Liver (tissue), 9 donors: ENCODE data around the gene ITGA7. TPM values are rescaled to one million over a fixed set of nuclear protein-coding genes. Genes with fewer than 3 reads are reported as not detected.

Source experiments
- DNase-seq: peaks from one replicate; pipeline ENCODE4 v3.0.0-alpha.2; 2017; ENCODE audit warnings: low spot score
- H3K27ac ChIP-seq, 2 donors: one replicate each; pipeline ENCODE4 v1.7.0; 2013; ENCODE audit warnings: inconsistent platforms in 2 of 2, low read length in 2 of 2, control low read depth in 1 of 2, low read depth in 1 of 2, mild to moderate bottlenecking in 1 of 2
- H3K27me3 ChIP-seq, 4 donors: one replicate each; pipeline versions ENCODE4 v1.6.1 to v1.7.0; 2013; ENCODE audit warnings: low read length in 3 of 4, inconsistent platforms in 1 of 4, mild to moderate bottlenecking in 1 of 4, moderate library complexity in 1 of 4; ENCODE audit not compliant: control insufficient read depth in 4 of 4, insufficient read depth in 4 of 4
- H3K36me3 ChIP-seq, 4 donors: one replicate each; pipeline versions ENCODE4 v1.6.1 to v1.7.0; 2013; ENCODE audit warnings: low read length in 3 of 4, mild to moderate bottlenecking in 3 of 4, low read depth in 1 of 4, moderate library complexity in 1 of 4; ENCODE audit not compliant: control insufficient read depth in 4 of 4, insufficient read depth in 3 of 4
- H3K4me1 ChIP-seq, 4 donors: one replicate each; pipeline versions ENCODE4 v1.6.1 to v1.7.0; 2013; ENCODE audit warnings: low read length in 3 of 4, mild to moderate bottlenecking in 3 of 4, moderate library complexity in 1 of 4; ENCODE audit not compliant: control insufficient read depth in 4 of 4, insufficient read depth in 4 of 4
- H3K4me3 ChIP-seq, 3 donors: one replicate each; pipeline versions ENCODE4 v1.6.1 to v1.7.0; 2013; ENCODE audit warnings: low read length in 3 of 3, control low read depth in 1 of 3, low read depth in 1 of 3, mild to moderate bottlenecking in 1 of 3
- H3K9ac ChIP-seq, 2 donors: one replicate each; pipeline ENCODE4 v1.7.0; 2013; ENCODE audit warnings: low read length in 2 of 2, mild to moderate bottlenecking in 2 of 2, moderate library complexity in 2 of 2, control low read depth in 1 of 2, low read depth in 1 of 2
- H3K9me3 ChIP-seq, 4 donors: one replicate each; pipeline versions ENCODE4 v1.6.1 to v1.7.0; 2013; ENCODE audit warnings: low read length in 3 of 4; ENCODE audit not compliant: control insufficient read depth in 4 of 4
- CTCF ChIP-seq: fragments of 150-350 bp; IDR thresholded peaks from 2 replicates; pipeline ENCODE4 v1.5.1; 2017; ENCODE audit warnings: improper control_type of control experiment, low read depth, low read length; ENCODE audit not compliant: missing input control
- EGR1 ChIP-seq, 2 donors: IDR thresholded peaks; 2 replicates each; pipeline ENCODE4 v1.6.1; 2016 to 2018; ENCODE audit warnings: antibody characterized with exemption in 2 of 2, low read depth in 2 of 2
- FOXA1 ChIP-seq: IDR thresholded peaks from 2 replicates; pipeline ENCODE4 v1.6.1; 2016; ENCODE audit warnings: antibody characterized with exemption
- FOXA2 ChIP-seq: IDR thresholded peaks from 2 replicates; pipeline ENCODE4 v1.6.1; 2016; ENCODE audit warnings: antibody characterized with exemption
- GABPA ChIP-seq, 2 donors: IDR thresholded peaks in 1 of 2; conservative IDR thresholded peaks in 1 of 2; 2 replicates each; pipeline ENCODE4 v1.6.1; 2016; ENCODE audit warnings: antibody characterized with exemption in 2 of 2, mild to moderate bottlenecking in 1 of 2, moderate library complexity in 1 of 2
- HNF4A ChIP-seq, 2 donors: conservative IDR thresholded peaks; 2 replicates each; pipeline ENCODE4 v1.6.1; 2016; ENCODE audit warnings: antibody characterized with exemption in 2 of 2, mild to moderate bottlenecking in 2 of 2
- HNF4G ChIP-seq: IDR thresholded peaks from 2 replicates; pipeline ENCODE4 v1.6.1; 2016; ENCODE audit warnings: antibody characterized with exemption
- JUND ChIP-seq, 2 donors: IDR thresholded peaks; 2 replicates each; pipeline ENCODE4 v1.6.1; 2016; ENCODE audit warnings: antibody characterized with exemption in 2 of 2
- NR2F2 ChIP-seq: IDR thresholded peaks from 2 replicates; pipeline ENCODE4 v1.6.1; 2016; ENCODE audit warnings: antibody characterized with exemption
- RAD21 ChIP-seq, 2 donors: IDR thresholded peaks; 2 replicates each; pipeline ENCODE4 v1.6.1; 2016; ENCODE audit warnings: antibody characterized with exemption in 2 of 2, mild to moderate bottlenecking in 2 of 2
- RXRA ChIP-seq, 2 donors: IDR thresholded peaks; 2 replicates each; pipeline ENCODE4 v1.6.1; 2017 to 2018; ENCODE audit warnings: antibody characterized with exemption in 2 of 2, mild to moderate bottlenecking in 1 of 2
- SP1 ChIP-seq: IDR thresholded peaks from 2 replicates; pipeline ENCODE4 v1.6.1; 2018; ENCODE audit warnings: antibody characterized with exemption, mild to moderate bottlenecking
- TAF1 ChIP-seq: conservative IDR thresholded peaks from 2 replicates; pipeline ENCODE4 v1.6.1; 2016; ENCODE audit warnings: antibody characterized with exemption, mild to moderate bottlenecking
- YY1 ChIP-seq: IDR thresholded peaks from 2 replicates; pipeline ENCODE4 v1.6.1; 2016; ENCODE audit warnings: antibody characterized with exemption, mild to moderate bottlenecking
- WGBS: extraction: QIAGEN DNeasy Blood & Tissue Kit; methylation state at CpG from one replicate; pipeline ENCODE4 v1.1.7; 2013; 5-methylcytosine and 5-hydroxymethylcytosine counted together
- polyA plus RNA-seq, 2 donors: library from polyadenylated mRNA; stranded (reverse) in 1 of 2; unstranded in 1 of 2; fragments of 200-250 nt in 1 of 2; fragments of >200 nt in 1 of 2; fragmentation: Nextera tagmentation in 1 of 2; extraction: Ambion mirVana in 1 of 2; gene quantifications; one replicate each; pipeline versions ENCODE4 v1.2.1 to v1.2.3, GENCODE V29; 2013 to 2015
- total RNA-seq, 2 donors: library from RNA; depleted of rRNA; stranded (reverse); fragments of >200 nt; gene quantifications; one replicate each; pipeline ENCODE4 v1.2.3, GENCODE V29; 2014
- TF ChIP-seq, protein P1 (sequence below): IDR thresholded peaks from 2 replicates; pipeline ENCODE4 v1.6.1; 2016; ENCODE audit warnings: antibody characterized with exemption, mild to moderate bottlenecking
- TF ChIP-seq, protein P2 (sequence below): IDR thresholded peaks from 2 replicates; pipeline ENCODE4 v1.6.1; 2016; ENCODE audit warnings: antibody characterized with exemption
- TF ChIP-seq, protein P3 (sequence below): IDR thresholded peaks from 2 replicates; pipeline ENCODE4 v1.6.1; 2016; ENCODE audit warnings: antibody characterized with exemption
- TF ChIP-seq, protein P4 (sequence below): IDR thresholded peaks from 2 replicates; pipeline ENCODE4 v1.6.1; 2016; ENCODE audit warnings: antibody characterized with exemption
- donor health status: healthy.
- donor health status: healthy.
- donor health status: healthy.
- donor health status: healthy.
- donor health status: healthy.

The ITGA7 gene
- total and polyA plus RNA-seq, 4 donors = 0.98 to 4.9 (median 3.3) TPM

DNA sequence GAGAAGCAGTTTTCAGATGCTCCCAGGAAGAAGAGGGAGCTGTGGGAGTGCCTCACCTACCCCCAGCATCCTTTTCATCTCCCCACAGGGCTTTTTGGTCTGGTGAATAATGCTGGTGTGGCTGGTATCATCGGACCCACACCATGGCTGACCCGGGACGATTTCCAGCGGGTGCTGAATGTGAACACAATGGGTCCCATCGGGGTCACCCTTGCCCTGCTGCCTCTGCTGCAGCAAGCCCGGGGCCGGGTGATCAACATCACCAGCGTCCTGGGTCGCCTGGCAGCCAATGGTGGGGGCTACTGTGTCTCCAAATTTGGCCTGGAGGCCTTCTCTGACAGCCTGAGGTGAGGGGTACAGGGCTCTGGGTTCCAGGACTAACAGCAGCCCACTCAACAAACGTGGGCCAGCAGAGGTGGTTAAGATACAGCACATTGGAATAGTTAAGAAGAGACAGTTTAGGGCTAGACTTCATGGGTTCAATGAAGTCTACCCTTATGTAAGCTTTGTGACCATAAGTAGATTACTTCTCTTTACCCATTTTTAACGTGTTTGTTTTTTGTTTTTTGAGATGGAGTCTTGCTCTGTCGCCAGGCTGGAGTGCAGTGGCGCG is 14.0 kb upstream of the ITGA7 start (continued):
- TF ChIP-seq, protein P1, sequence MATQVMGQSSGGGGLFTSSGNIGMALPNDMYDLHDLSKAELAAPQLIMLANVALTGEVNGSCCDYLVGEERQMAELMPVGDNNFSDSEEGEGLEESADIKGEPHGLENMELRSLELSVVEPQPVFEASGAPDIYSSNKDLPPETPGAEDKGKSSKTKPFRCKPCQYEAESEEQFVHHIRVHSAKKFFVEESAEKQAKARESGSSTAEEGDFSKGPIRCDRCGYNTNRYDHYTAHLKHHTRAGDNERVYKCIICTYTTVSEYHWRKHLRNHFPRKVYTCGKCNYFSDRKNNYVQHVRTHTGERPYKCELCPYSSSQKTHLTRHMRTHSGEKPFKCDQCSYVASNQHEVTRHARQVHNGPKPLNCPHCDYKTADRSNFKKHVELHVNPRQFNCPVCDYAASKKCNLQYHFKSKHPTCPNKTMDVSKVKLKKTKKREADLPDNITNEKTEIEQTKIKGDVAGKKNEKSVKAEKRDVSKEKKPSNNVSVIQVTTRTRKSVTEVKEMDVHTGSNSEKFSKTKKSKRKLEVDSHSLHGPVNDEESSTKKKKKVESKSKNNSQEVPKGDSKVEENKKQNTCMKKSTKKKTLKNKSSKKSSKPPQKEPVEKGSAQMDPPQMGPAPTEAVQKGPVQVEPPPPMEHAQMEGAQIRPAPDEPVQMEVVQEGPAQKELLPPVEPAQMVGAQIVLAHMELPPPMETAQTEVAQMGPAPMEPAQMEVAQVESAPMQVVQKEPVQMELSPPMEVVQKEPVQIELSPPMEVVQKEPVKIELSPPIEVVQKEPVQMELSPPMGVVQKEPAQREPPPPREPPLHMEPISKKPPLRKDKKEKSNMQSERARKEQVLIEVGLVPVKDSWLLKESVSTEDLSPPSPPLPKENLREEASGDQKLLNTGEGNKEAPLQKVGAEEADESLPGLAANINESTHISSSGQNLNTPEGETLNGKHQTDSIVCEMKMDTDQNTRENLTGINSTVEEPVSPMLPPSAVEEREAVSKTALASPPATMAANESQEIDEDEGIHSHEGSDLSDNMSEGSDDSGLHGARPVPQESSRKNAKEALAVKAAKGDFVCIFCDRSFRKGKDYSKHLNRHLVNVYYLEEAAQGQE = no peak
- no peak for TF ChIP-seq SP1
- no peak for TF ChIP-seq HNF4G

GRCh38 chr12:55720894-55721444 is 13.3 kb upstream of the ITGA7 start:
- H3K9ac ChIP-seq = no peak overlapping the region
- peak overlapping the region; percentile 77 to 85 for H3K27ac ChIP-seq
- peaks cover 0 to 16% (median 8%) of the 10 kb centered on the region in 4 donors for H3K36me3 ChIP-seq
- no peaks in the 10 kb centered on the region for H3K27me3 ChIP-seq
- DNase-seq = no peak
- no peaks in the 10 kb centered on the region for H3K9me3 ChIP-seq
- TF ChIP-seq, protein P1 = no peak
- no peak for TF ChIP-seq NR2F2
- TF ChIP-seq RXRA (IDR thresholded peaks at IDR 0.05) = peak; percentile 66 to 83
- no peak for TF ChIP-seq GABPA (IDR thresholded peaks at IDR 0.05 in 1 of 2, conservative IDR thresholded peaks at IDR 0.05 in 1 of 2)
- peak; percentile 56 for TF ChIP-seq YY1
- TF ChIP-seq EGR1 (IDR thresholded peaks at IDR 0.05; ENCODE audit: low read depth in 2 of 2) = no peak
- peak; percentile 75 for TF ChIP-seq CTCF
- TF ChIP-seq FOXA2 = peak; percentile 52
- TF ChIP-seq HNF4G = peak; percentile 10
- peak in 1 of 2 donors; percentile 35 for TF ChIP-seq JUND (IDR thresholded peaks at IDR 0.05)
- TF ChIP-seq RAD21 (IDR thresholded peaks at IDR 0.05) = peak; percentile 87 to 91
- TF ChIP-seq, protein P2, sequence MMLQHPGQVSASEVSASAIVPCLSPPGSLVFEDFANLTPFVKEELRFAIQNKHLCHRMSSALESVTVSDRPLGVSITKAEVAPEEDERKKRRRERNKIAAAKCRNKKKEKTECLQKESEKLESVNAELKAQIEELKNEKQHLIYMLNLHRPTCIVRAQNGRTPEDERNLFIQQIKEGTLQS = no peak
- peak; percentile 58 for TF ChIP-seq SP1
- TF ChIP-seq, protein P3, sequence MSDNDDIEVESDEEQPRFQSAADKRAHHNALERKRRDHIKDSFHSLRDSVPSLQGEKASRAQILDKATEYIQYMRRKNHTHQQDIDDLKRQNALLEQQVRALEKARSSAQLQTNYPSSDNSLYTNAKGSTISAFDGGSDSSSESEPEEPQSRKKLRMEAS = peak; percentile 18
- peak; percentile 38 to 60 for TF ChIP-seq HNF4A (conservative IDR thresholded peaks at IDR 0.05)
- TF ChIP-seq, protein P4, sequence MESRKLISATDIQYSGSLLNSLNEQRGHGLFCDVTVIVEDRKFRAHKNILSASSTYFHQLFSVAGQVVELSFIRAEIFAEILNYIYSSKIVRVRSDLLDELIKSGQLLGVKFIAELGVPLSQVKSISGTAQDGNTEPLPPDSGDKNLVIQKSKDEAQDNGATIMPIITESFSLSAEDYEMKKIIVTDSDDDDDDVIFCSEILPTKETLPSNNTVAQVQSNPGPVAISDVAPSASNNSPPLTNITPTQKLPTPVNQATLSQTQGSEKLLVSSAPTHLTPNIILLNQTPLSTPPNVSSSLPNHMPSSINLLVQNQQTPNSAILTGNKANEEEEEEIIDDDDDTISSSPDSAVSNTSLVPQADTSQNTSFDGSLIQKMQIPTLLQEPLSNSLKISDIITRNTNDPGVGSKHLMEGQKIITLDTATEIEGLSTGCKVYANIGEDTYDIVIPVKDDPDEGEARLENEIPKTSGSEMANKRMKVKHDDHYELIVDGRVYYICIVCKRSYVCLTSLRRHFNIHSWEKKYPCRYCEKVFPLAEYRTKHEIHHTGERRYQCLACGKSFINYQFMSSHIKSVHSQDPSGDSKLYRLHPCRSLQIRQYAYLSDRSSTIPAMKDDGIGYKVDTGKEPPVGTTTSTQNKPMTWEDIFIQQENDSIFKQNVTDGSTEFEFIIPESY = peak; percentile 12
- no peak for TF ChIP-seq FOXA1
- no peak for TF ChIP-seq TAF1
- peaks cover 20 to 71% (median 56%) of the 10 kb centered on the region in 4 donors for H3K4me1 ChIP-seq
- 24% methylated on average over 9 of the region's 9 CpGs for WGBS
- peak overlapping the region in 2 of 3 donors; percentile 39 to 44 for H3K4me3 ChIP-seq
